ENCODE measurements around the gene MDC1. TPM values are rescaled to one million over a fixed set of nuclear protein-coding genes. Genes with fewer than 3 reads are reported as not detected.

The MDC1 gene
- total and polyA plus RNA-seq, 2 donors (not counting 3 experiments of a cell fraction or from before 2014, with no cell fraction given) = 16.8 to 42.3 TPM

DNA sequence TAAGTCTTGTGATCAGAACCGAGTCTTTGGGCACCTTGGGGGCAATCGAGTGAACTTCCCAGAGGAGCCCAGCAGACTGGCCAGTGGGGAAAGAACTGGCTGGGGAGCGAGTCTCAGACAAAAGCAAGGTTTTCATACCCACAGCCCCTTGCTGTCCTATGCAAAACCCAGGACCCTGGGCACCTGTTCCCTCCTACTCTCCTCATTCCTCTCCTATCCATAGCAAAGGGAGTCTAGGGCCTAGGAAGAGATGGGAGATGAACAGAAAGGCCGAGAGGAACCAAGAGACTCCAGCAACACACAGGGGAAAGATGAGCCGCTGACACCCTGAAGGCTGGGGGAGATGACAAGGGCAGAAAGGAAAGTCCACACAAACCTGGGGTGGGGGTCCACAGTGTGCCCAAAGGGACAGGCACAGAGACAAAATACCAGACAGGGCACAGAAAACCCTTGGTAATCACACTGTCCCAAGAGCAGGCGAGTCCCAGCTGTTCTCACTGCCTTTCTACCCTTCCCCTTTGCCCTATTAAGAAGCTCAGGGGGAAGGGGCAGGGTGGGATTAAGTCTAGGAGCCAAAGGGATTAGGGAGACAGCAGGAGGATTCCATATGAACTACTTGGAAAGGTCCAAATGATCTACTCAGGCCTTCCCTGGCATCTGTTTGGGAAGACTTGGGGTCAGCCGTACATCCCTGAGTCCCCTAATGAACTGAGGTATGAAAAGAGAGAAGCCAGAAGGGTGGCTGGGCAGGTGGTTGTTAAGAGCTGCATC is 37.1 kb downstream of the MDC1 start:
- H3K27me3 ChIP-seq (ENCODE audit: control insufficient read depth in 2 of 2, insufficient read depth in 2 of 2, low read length in 2 of 2) = no peaks in the 10 kb centered on the region
- peak; percentile 38 for FAIRE-seq
- H2AFZ ChIP-seq (ENCODE audit: low read depth, low read length) = no peak overlapping the region
- POLR2A ChIA-PET = interaction anchor here (0.6 to 3.7 kb wide), 4 partner anchors 8 to 59 kb away, joined by 3 to 34 read pairs (median 8); no protein-coding TSS in a partner anchor
- peaks cover 13 to 19% of the 10 kb centered on the region in 2 experiments for H3K36me3 ChIP-seq (ENCODE audit: control insufficient read depth in 2 of 2, extremely low read depth in 1 of 2, insufficient read depth in 2 of 2, low read length in 2 of 2)
- no peaks in the 10 kb centered on the region for H4K20me1 ChIP-seq (replicated peaks; ENCODE audit: control insufficient read depth, extremely low read depth, insufficient read depth, low read length)
- H3K4me3 ChIP-seq (replicated peaks in 1 of 3; ENCODE audit: insufficient read depth in 1 of 3, low read depth in 1 of 3, low read length in 3 of 3) = peak overlapping the region in 2 of 3 experiments; percentile 7 to 27
- H3K79me2 ChIP-seq (ENCODE audit: control insufficient read depth, insufficient read depth, low read length) = peaks cover 71% of the 10 kb centered on the region
- no peaks in the 10 kb centered on the region for H3K9me3 ChIP-seq (replicated peaks; ENCODE audit: control insufficient read depth, insufficient read depth, low read length)
- CTCF ChIA-PET = interaction anchor here (0.7 to 6.6 kb wide), 21 partner anchors 8 to 407 kb away, joined by 3 to 296 read pairs (median 11); partner anchors contain the start of genes DDR1, MDC1, NRM and TUBB
- H3K4me1 ChIP-seq (ENCODE audit: control insufficient read depth, extremely low read depth, insufficient read depth, low read length) = peaks cover 32% of the 10 kb centered on the region
- dilution Hi-C loops (cut with MboI; ENCODE audit: extremely low pct_ligation_motif_present, low sequenced_read_pairs) = no loop called here
- intact Hi-C loops (cut with micrococcal nuclease) = loop anchor here (1.0 to 2.0 kb wide), 4 partner anchors 7 to 197 kb away; no protein-coding TSS in a partner anchor
- TF ChIP-seq EZH2 (IDR thresholded peaks at IDR 0.05; ENCODE audit: borderline replicate concordance, low read depth, low read length, severe bottlenecking) (no peak), POLR2AphosphoS5 (IDR thresholded peaks at IDR 0.05; ENCODE audit: insufficient read depth, low read depth, low read length) (no peak), FOS (IDR thresholded peaks at IDR 0.05; ENCODE audit: borderline replicate concordance, insufficient read depth, low read length) (no peak), MYC (IDR thresholded peaks at IDR 0.05; ENCODE audit: low read depth, low read length) (no peak), POLR2A (IDR thresholded peaks at IDR 0.05; ENCODE audit: low read depth, low read length) (no peak), GATA2 (IDR thresholded peaks at IDR 0.05; ENCODE audit: insufficient read depth, insufficient read length, low read depth, low read length) (no peak), JUN (IDR thresholded peaks at IDR 0.05; ENCODE audit: borderline replicate concordance, insufficient read depth, insufficient read length, low read depth) (no peak)
- TF ChIP-seq, protein P1, sequence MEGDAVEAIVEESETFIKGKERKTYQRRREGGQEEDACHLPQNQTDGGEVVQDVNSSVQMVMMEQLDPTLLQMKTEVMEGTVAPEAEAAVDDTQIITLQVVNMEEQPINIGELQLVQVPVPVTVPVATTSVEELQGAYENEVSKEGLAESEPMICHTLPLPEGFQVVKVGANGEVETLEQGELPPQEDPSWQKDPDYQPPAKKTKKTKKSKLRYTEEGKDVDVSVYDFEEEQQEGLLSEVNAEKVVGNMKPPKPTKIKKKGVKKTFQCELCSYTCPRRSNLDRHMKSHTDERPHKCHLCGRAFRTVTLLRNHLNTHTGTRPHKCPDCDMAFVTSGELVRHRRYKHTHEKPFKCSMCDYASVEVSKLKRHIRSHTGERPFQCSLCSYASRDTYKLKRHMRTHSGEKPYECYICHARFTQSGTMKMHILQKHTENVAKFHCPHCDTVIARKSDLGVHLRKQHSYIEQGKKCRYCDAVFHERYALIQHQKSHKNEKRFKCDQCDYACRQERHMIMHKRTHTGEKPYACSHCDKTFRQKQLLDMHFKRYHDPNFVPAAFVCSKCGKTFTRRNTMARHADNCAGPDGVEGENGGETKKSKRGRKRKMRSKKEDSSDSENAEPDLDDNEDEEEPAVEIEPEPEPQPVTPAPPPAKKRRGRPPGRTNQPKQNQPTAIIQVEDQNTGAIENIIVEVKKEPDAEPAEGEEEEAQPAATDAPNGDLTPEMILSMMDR (IDR thresholded peaks at IDR 0.05; ENCODE audit: extremely low read depth in 1 of 2, insufficient read depth in 1 of 2, low read depth in 1 of 2, low read length in 2 of 2) = no peak
- TF ChIP-seq, protein P2, sequence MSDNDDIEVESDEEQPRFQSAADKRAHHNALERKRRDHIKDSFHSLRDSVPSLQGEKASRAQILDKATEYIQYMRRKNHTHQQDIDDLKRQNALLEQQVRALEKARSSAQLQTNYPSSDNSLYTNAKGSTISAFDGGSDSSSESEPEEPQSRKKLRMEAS (IDR thresholded peaks at IDR 0.05; ENCODE audit: insufficient read depth, insufficient read length) = no peak
- peak overlapping the region; percentile 16 for H3K27ac ChIP-seq (ENCODE audit: insufficient read depth, low read depth, low read length)
- no peaks in the 10 kb centered on the region for H3K9me1 ChIP-seq (replicated peaks; ENCODE audit: control insufficient read depth, extremely low read depth, insufficient read depth, low read length)
- peak overlapping the region; percentile 85 for H3K4me2 ChIP-seq (ENCODE audit: insufficient read depth, low read length)
- no TSS peak for BruUV-seq (replicated peaks)
- no peak for DNase-seq (ENCODE audit: low read depth, low spot score)
- peak overlapping the region; percentile 26 for H3K9ac ChIP-seq (replicated peaks; ENCODE audit: extremely low read depth, insufficient read depth, low read length)

Data from endothelial cell of umbilical vein (primary cell).